Subcutaneous abdominal adipose tissue (tissue), 5 donors: ENCODE measurements around the gene AP1B1.
"Not testable (repeated sequence)": the region's sequence is repeated elsewhere in the genome, so short reads cannot be mapped to it uniquely, and the experiment has no call there.

Experiments used
- H3K27ac ChIP-seq: one replicate; pipeline ENCODE4 v1.7.0; 2013; ENCODE audit warnings: low read depth, mild to moderate bottlenecking, inconsistent platforms, low read length, moderate library complexity
- H3K27me3 ChIP-seq, 5 donors: one replicate each; pipeline ENCODE4 v1.7.0; 2013; ENCODE audit warnings: low read length in 5 of 5, inconsistent platforms in 1 of 5; ENCODE audit not compliant: control insufficient read depth in 5 of 5, insufficient read depth in 4 of 5
- H3K36me3 ChIP-seq, 5 donors: one replicate each; pipeline ENCODE4 v1.7.0; 2013; ENCODE audit warnings: low read length in 5 of 5; ENCODE audit not compliant: control insufficient read depth in 5 of 5, insufficient read depth in 5 of 5
- H3K4me1 ChIP-seq, 5 donors: one replicate each; pipeline ENCODE4 v1.7.0; 2013; ENCODE audit warnings: low read length in 5 of 5, mild to moderate bottlenecking in 3 of 5, moderate library complexity in 1 of 5; ENCODE audit not compliant: control insufficient read depth in 5 of 5, insufficient read depth in 5 of 5
- H3K4me3 ChIP-seq, 5 donors: one replicate each; pipeline ENCODE4 v1.7.0; 2013; ENCODE audit warnings: low read length in 5 of 5, low read depth in 1 of 5
- H3K9ac ChIP-seq, 5 donors: one replicate each; pipeline ENCODE4 v1.7.0; 2013; ENCODE audit warnings: low read length in 5 of 5, mild to moderate bottlenecking in 4 of 5, moderate library complexity in 3 of 5
- H3K9me3 ChIP-seq, 5 donors: one replicate each; pipeline ENCODE4 v1.7.0; 2013; ENCODE audit warnings: low read length in 5 of 5; ENCODE audit not compliant: control insufficient read depth in 5 of 5
- donor health status: healthy.
- donor health status: healthy.
- donor health status: healthy.
- donor health status: healthy.
- donor health status: healthy.

The AP1B1 gene

GRCh38 chr22:29412772-29413171 is 24.4 kb upstream of the AP1B1 start:
- not testable (repeated sequence) for H3K9me3 ChIP-seq, H3K4me3 ChIP-seq, H3K27ac ChIP-seq, H3K9ac ChIP-seq, H3K4me1 ChIP-seq, H3K36me3 ChIP-seq, H3K27me3 ChIP-seq

GRCh38 chr22:29411569-29412211 is 23.3 kb upstream of the AP1B1 start:
- not testable (repeated sequence) for H3K4me3 ChIP-seq, H3K27ac ChIP-seq

GRCh38 chr22:29408940-29409339 is 20.6 kb upstream of the AP1B1 start:
- no peak overlapping the region for H3K9ac ChIP-seq
- no peak overlapping the region for H3K4me3 ChIP-seq
- no peaks in the 10 kb centered on the region for H3K9me3 ChIP-seq
- H3K4me1 ChIP-seq: no peaks in the 10 kb centered on the region
- no peaks in the 10 kb centered on the region for H3K27me3 ChIP-seq
- no peak overlapping the region for H3K27ac ChIP-seq
- H3K36me3 ChIP-seq: no peaks in the 10 kb centered on the region

More at GRCh38 chr22:29411569-29412211, 23.3 kb upstream of the AP1B1 start:
- H3K27me3 ChIP-seq, H3K9ac ChIP-seq, H3K36me3 ChIP-seq, H3K4me1 ChIP-seq, H3K9me3 ChIP-seq: not testable (repeated sequence)

- not testable (repeated sequence) for H3K4me3 ChIP-seq, H3K9me3 ChIP-seq, H3K27ac ChIP-seq, H3K4me1 ChIP-seq, H3K36me3 ChIP-seq, H3K9ac ChIP-seq, H3K27me3 ChIP-seq
Observed at GRCh38 chr22:29401538-29401937, 13.2 kb upstream of the AP1B1 start.

- H3K9me3 ChIP-seq: no peaks in the 10 kb centered on the region
- H3K27ac ChIP-seq: no peak overlapping the region
- H3K9ac ChIP-seq: no peak overlapping the region
- H3K36me3 ChIP-seq: no peaks in the 10 kb centered on the region
- no peak overlapping the region for H3K4me3 ChIP-seq
- peaks cover 0 to 3% (median 0%) of the 10 kb centered on the region in 5 donors for H3K27me3 ChIP-seq
- no peaks in the 10 kb centered on the region for H3K4me1 ChIP-seq
Observed at GRCh38 chr22:29400576-29400975, 12.2 kb upstream of the AP1B1 start.

- Histone ChIP-seq H3K27me3 (peaks cover 0 to 3% (median 0%) of the 10 kb centered on the region in 5 donors), H3K36me3 (no peaks in the 10 kb centered on the region), H3K27ac (no peak overlapping the region), H3K9ac (no peak overlapping the region), H3K4me3 (no peak overlapping the region), H3K9me3 (no peaks in the 10 kb centered on the region), H3K4me1 (no peaks in the 10 kb centered on the region)
Observed at GRCh38 chr22:29397791-29398190, 9.4 kb upstream of the AP1B1 start.

GRCh38 chr22:29396126-29396525 is 7.8 kb upstream of the AP1B1 start:
- Histone ChIP-seq H3K9ac (no peak overlapping the region), H3K9me3 (no peaks in the 10 kb centered on the region), H3K4me3 (no peak overlapping the region)

GRCh38 chr22:29394931-29395581 is 6.7 kb upstream of the AP1B1 start:
- no peaks in the 10 kb centered on the region for H3K9me3 ChIP-seq
- peaks cover 0 to 8% (median 3%) of the 10 kb centered on the region in 5 donors for H3K4me1 ChIP-seq
- H3K27ac ChIP-seq: no peak overlapping the region
- H3K4me3 ChIP-seq: no peak overlapping the region
- H3K36me3 ChIP-seq: no peaks in the 10 kb centered on the region
- H3K9ac ChIP-seq: no peak overlapping the region
- H3K27me3 ChIP-seq: peaks cover 0 to 3% (median 0%) of the 10 kb centered on the region in 5 donors

More at GRCh38 chr22:29396126-29396525, 7.8 kb upstream of the AP1B1 start:
- no peak overlapping the region for H3K27ac ChIP-seq
- no peaks in the 10 kb centered on the region for H3K36me3 ChIP-seq
- peaks cover 0 to 7% (median 3%) of the 10 kb centered on the region in 5 donors for H3K4me1 ChIP-seq
- peaks cover 0 to 3% (median 0%) of the 10 kb centered on the region in 5 donors for H3K27me3 ChIP-seq

GRCh38 chr22:29393019-29393608 is 4.7 kb upstream of the AP1B1 start:
- no peak overlapping the region for H3K9ac ChIP-seq

GRCh38 chr22:29391546-29391945 is 3.2 kb upstream of the AP1B1 start:
- Histone ChIP-seq H3K4me1 (peaks cover 3 to 31% (median 25%) of the 10 kb centered on the region in 5 donors), H3K27me3 (no peaks in the 10 kb centered on the region), H3K9me3 (no peaks in the 10 kb centered on the region), H3K9ac (no peak overlapping the region), H3K4me3 (no peak overlapping the region), H3K27ac (no peak overlapping the region), H3K36me3 (no peaks in the 10 kb centered on the region)

More at GRCh38 chr22:29393019-29393608, 4.7 kb upstream of the AP1B1 start:
- no peaks in the 10 kb centered on the region for H3K36me3 ChIP-seq
- H3K27ac ChIP-seq: no peak overlapping the region
- peaks cover 0 to 3% (median 0%) of the 10 kb centered on the region in 5 donors for H3K27me3 ChIP-seq
- peaks cover 0 to 16% (median 9%) of the 10 kb centered on the region in 5 donors for H3K4me1 ChIP-seq
- H3K4me3 ChIP-seq: no peak overlapping the region
- H3K9me3 ChIP-seq: no peaks in the 10 kb centered on the region
